Measurements from ENCODE around the gene MMP14. TPM values are rescaled to one million over a fixed set of nuclear protein-coding genes. Genes with fewer than 3 reads are reported as not detected.

MMP14 gene
- total and polyA plus RNA-seq, 11 donors: 14.0 to 90.6 (median 24.8) TPM

DNA sequence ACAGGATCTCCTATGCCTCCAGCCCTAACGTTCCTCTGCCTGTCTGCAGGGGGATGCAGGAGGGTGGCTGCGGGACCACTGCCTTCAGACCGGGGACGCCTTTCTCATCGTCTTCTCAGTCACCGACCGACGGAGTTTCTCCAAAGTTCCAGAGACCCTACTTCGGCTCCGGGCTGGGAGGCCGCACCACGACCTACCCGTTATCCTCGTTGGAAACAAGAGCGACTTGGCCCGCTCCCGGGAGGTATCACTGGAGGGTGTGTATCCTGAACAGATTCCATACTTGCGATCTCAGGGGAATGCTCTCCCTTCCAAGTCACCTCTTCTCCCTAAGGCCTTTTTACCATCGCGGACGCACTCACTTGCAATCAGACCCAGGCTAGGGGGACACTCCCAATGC is 49.6 kb downstream of the MMP14 start:
- ATAC-seq (no peak), DNase-seq (no peak)
- Histone ChIP-seq H3K27me3 (no peaks in the 10 kb centered on the region), H3K36me3 (no peaks in the 10 kb centered on the region), H3K9me3 (no peaks in the 10 kb centered on the region), H3K4me3 (peak overlapping the region in 5 of 12 donors; percentile 41 to 73 (median 65)), H3K4me1 (peaks cover 0 to 28% (median 9%) of the 10 kb centered on the region in 12 donors), H3K27ac (peak overlapping the region in 1 of 12 donors; percentile 31)
- TF ChIP-seq POLR2A (IDR thresholded peaks at IDR 0.05): no peak
- TF ChIP-seq, protein P1, sequence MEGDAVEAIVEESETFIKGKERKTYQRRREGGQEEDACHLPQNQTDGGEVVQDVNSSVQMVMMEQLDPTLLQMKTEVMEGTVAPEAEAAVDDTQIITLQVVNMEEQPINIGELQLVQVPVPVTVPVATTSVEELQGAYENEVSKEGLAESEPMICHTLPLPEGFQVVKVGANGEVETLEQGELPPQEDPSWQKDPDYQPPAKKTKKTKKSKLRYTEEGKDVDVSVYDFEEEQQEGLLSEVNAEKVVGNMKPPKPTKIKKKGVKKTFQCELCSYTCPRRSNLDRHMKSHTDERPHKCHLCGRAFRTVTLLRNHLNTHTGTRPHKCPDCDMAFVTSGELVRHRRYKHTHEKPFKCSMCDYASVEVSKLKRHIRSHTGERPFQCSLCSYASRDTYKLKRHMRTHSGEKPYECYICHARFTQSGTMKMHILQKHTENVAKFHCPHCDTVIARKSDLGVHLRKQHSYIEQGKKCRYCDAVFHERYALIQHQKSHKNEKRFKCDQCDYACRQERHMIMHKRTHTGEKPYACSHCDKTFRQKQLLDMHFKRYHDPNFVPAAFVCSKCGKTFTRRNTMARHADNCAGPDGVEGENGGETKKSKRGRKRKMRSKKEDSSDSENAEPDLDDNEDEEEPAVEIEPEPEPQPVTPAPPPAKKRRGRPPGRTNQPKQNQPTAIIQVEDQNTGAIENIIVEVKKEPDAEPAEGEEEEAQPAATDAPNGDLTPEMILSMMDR (IDR thresholded peaks at IDR 0.05): no peak
- intact Hi-C loops (cut with DNase I): no loop called here
- WGBS, 4 donors: 91 to 94% (median 92%) methylated on average over 21 of the region's 21 CpGs

DNA sequence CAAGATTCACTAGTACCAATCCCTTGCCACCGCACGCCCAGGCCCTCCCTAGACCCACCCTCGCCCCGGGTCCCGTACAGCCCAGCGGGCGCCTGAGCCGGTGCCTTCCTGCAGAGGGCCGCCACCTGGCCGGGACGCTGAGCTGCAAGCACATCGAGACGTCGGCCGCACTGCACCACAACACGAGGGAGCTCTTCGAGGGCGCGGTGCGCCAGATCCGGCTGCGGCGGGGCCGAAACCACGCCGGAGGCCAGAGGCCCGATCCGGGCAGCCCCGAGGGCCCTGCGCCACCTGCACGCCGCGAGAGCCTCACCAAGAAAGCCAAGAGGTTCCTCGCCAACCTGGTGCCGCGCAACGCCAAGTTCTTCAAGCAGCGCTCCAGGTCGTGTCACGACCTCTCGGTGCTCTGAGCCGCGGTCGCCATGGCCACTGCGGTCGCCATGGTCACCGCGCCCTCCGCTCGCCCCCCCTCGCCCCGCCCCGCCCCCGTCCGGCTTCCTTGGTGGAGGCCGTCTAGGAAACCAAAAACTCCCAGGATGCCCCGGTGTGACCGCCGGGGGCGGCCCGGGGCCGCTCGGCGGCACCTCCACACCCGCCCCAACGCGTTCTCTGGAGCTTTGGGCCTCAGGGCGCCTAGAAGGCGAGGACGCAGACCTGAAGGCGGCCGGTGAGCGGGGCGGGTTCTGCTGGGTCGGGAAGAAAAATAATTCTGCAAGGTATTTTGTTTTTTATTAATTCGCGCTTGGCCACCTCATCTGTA is 50.3 kb downstream of the MMP14 start:
- Histone ChIP-seq H3K27me3 (no peaks in the 10 kb centered on the region), H3K27ac (peak overlapping the region in 5 of 12 donors; percentile 2 to 71 (median 39)), H3K4me3 (peak overlapping the region; percentile 33 to 73 (median 60)), H3K4me1 (peaks cover 0 to 28% (median 9%) of the 10 kb centered on the region in 12 donors), H3K36me3 (no peaks in the 10 kb centered on the region), H3K9me3 (no peaks in the 10 kb centered on the region)
- 4 to 13% (median 7%) methylated on average over 29 to 77 of the region's 77 CpGs for WGBS, 4 donors
- DNase-seq (peak; percentile 62 to 81 (median 72)), ATAC-seq (peak; percentile 25 to 85 (median 78))
- TF ChIP-seq, protein P1 (IDR thresholded peaks at IDR 0.05): no peak
- TF ChIP-seq POLR2A (IDR thresholded peaks at IDR 0.05): peak in 1 of 2 donors; percentile 17
- intact Hi-C loops (cut with DNase I): no loop called here

DNA sequence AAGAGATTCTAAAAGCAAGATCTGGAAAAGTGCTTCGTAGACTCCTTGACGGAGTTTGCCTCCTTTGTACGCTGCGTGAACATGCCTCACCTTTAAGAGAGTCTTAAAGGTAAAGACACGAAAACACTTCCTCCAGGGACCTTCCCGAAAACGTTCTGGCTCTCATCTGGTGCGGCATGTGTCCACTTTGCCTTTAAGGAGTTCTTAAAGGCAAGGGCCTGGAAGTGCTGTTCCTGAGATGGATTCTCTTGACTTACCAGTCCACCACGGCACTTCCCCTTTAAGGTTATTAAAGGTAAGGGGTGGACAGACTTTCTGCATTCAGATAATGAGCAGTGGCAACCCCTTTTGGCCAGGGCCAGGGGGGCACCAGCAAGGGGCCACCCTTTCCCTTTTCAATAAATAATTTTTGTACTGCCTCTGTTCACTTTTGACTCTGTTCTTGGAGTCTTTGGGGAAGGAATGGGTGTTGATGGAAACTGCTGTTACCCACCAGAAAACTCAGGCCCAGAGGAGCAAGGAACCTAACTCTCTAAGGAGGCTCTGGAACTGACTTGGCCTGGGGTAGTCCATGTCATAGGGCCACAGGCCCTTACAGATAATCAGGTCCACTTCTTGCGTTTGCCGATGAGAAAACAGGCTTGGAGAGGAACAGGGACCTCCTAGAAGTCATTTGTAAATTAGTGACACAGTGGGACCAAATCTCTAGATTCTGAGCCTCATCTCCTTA is 51.0 kb downstream of the MMP14 start:
- DNase-seq: no peak
- Histone ChIP-seq H3K27ac (peak overlapping the region in 5 of 12 donors; percentile 2 to 71 (median 39)), H3K4me1 (peaks cover 0 to 26% (median 9%) of the 10 kb centered on the region in 12 donors), H3K36me3 (no peaks in the 10 kb centered on the region), H3K27me3 (no peaks in the 10 kb centered on the region), H3K4me3 (peak overlapping the region; percentile 33 to 73 (median 60)), H3K9me3 (no peaks in the 10 kb centered on the region)
- intact Hi-C loops (cut with DNase I): no loop called here
- TF ChIP-seq, protein P1 (IDR thresholded peaks at IDR 0.05): no peak
- no peak for TF ChIP-seq POLR2A (IDR thresholded peaks at IDR 0.05)
- ATAC-seq: peak in 2 of 4 donors; percentile 29 to 57
- WGBS, 4 donors: 33 to 43% (median 36%) methylated on average over 11 of the region's 11 CpGs

DNA sequence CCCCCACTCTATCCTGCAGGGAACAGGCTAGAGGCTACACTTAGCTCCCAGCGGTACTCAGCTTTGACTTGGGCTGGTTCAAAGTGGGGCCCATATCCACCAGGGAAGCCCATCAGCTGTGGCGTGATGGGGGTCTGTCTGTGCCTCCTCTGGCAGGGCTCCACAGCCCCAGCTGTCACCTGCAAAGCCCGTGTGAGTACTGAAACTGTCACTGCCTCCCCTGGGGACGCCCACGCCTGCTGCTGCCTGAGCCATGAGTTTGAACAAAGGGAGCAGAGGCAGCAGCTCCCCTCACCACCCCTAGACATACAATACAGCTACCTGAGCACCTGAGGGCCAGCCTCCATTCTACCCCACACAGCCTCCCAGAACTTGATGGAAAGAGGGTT is 51.6 kb downstream of the MMP14 start:
- WGBS, 4 donors: 65 to 83% (median 81%) methylated on average over 5 of the region's 5 CpGs
- peak overlapping the region in 3 of 12 donors; percentile 55 to 73 (median 65) for H3K4me3 ChIP-seq
- intact Hi-C loops (cut with DNase I): no loop called here

More for the DNA sequence above, 51.6 kb downstream of the MMP14 start:
- DNase-seq (no peak), ATAC-seq (no peak)
- no peaks in the 10 kb centered on the region for H3K9me3 ChIP-seq
- no peaks in the 10 kb centered on the region for H3K36me3 ChIP-seq
- TF ChIP-seq, protein P1 (IDR thresholded peaks at IDR 0.05): no peak
- H3K27ac ChIP-seq: no peak overlapping the region
- no peaks in the 10 kb centered on the region for H3K27me3 ChIP-seq
- peaks cover 0 to 22% (median 8%) of the 10 kb centered on the region in 12 donors for H3K4me1 ChIP-seq

Measured in heart left ventricle (tissue), 16 donors.